K562 (cell line): ENCODE results near the gene CREB3L2. TPM values are rescaled to one million over a fixed set of nuclear protein-coding genes. Genes with fewer than 3 reads are reported as not detected.

Experiments
- BHLHE40 ChIP-seq: IDR thresholded peaks from 2 replicates; pipeline ENCODE4 v1.6.1; 2011; ENCODE audit warnings: low read length, improper control_type of control experiment
- E2F3 ChIP-seq: fragments of 250-450 bp; sonication (Bioruptor Pico); IDR thresholded peaks from 2 replicates; pipeline ENCODE4 v1.4.0; 2020; ENCODE audit warnings: mild to moderate bottlenecking
- GABPA ChIP-seq: fragments of 200-800 bp; sonication (Bioruptor generic); conservative IDR thresholded peaks from 2 replicates; pipeline ENCODE4 v1.6.1; 2016; ENCODE audit warnings: low read depth, missing genetic modification characterization, missing compliant biosample characterization
- GMEB1 ChIP-seq: fragments of 250-450 bp; sonication (Bioruptor Pico); IDR thresholded peaks from 2 replicates; pipeline ENCODE4 v1.4.0; 2020; ENCODE audit warnings: mild to moderate bottlenecking
- IFI16 ChIP-seq: fragments of 250-450 bp; sonication (Bioruptor Pico); IDR thresholded peaks from 2 replicates; pipeline ENCODE4 v2.1.2; 2022; ENCODE audit warnings: mild to moderate bottlenecking, inconsistent platforms
- KDM4B ChIP-seq, 2 experiments: fragments of 450-650 bp in 1 of 2; sonication (generic) in 1 of 2; IDR thresholded peaks; 2 replicates each; pipeline ENCODE4 v1.6.1; 2016 to 2017; ENCODE audit warnings: borderline replicate concordance in 2 of 2, antibody characterized with exemption in 1 of 2, low read depth in 1 of 2, mild to moderate bottlenecking in 1 of 2
- MAFG ChIP-seq: fragments of 450-650 bp; conservative IDR thresholded peaks from 2 replicates; pipeline ENCODE4 v1.6.1; 2016; ENCODE audit warnings: missing genetic modification characterization, missing compliant biosample characterization
- NFE2 ChIP-seq: IDR thresholded peaks from 2 replicates; pipeline ENCODE4 v1.6.1; 2014; ENCODE audit warnings: antibody characterized with exemption, low read depth
- PKNOX1 ChIP-seq: fragments of 450-650 bp; IDR thresholded peaks from 2 replicates; pipeline ENCODE4 v1.6.1; 2016
- RCOR1 ChIP-seq, 2 experiments: IDR thresholded peaks; 2 replicates each; pipeline ENCODE4 v1.6.1; 2012; ENCODE audit warnings: low read depth in 2 of 2, low read length in 2 of 2, borderline replicate concordance in 1 of 2, improper control_type of control experiment in 1 of 2
- RNF2 ChIP-seq: sonication (generic); IDR thresholded peaks from 2 replicates; pipeline ENCODE4 v1.6.1; 2016
- STAG1 ChIP-seq: sonication (generic); formaldehyde crosslinking; IDR thresholded peaks from 2 replicates; pipeline ENCODE4 v1.5.0; 2020; ENCODE audit warnings: missing genetic modification reagents, borderline replicate concordance
- TCFL5 ChIP-seq: fragments of 250-450 bp; sonication (Bioruptor Pico); conservative IDR thresholded peaks from 2 replicates; pipeline ENCODE4 v1.6.1; 2021; ENCODE audit warnings: mild to moderate bottlenecking, moderate library complexity, matching md5 sums
- TEAD1 ChIP-seq, 2 experiments: fragments of 450-650 bp in 1 of 2; sonication (generic) in 1 of 2; formaldehyde crosslinking; IDR thresholded peaks; 2 replicates each; pipeline versions ENCODE4 v1.4.0 to v1.8.0; 2020 to 2022; ENCODE audit warnings: mild to moderate bottlenecking in 2 of 2, missing genetic modification reagents in 1 of 2
- THAP12 ChIP-seq: fragments of 250-450 bp; sonication (Bioruptor Pico); IDR thresholded peaks from 2 replicates; pipeline ENCODE4 v1.9.0; 2021; ENCODE audit warnings: mild to moderate bottlenecking, inconsistent platforms
- THRA ChIP-seq: fragments of 450-650 bp; IDR thresholded peaks from 2 replicates; pipeline ENCODE4 v1.6.1; 2017; ENCODE audit warnings: mild to moderate bottlenecking, moderate library complexity
- ZNF133 ChIP-seq: fragments of 250-450 bp; sonication (Bioruptor Pico); IDR thresholded peaks from 2 replicates; pipeline ENCODE4 v1.4.0; 2020; ENCODE audit warnings: mild to moderate bottlenecking
- ZNF282 ChIP-seq: sonication (generic); formaldehyde crosslinking; IDR thresholded peaks from 2 replicates; pipeline ENCODE4 v1.8.1; 2023; ENCODE audit warnings: missing genetic modification reagents
- ZNF551 ChIP-seq: fragments of 250-450 bp; sonication (Bioruptor Pico); IDR thresholded peaks from 2 replicates; pipeline ENCODE4 v1.5.0; 2021; ENCODE audit warnings: mild to moderate bottlenecking, moderate library complexity
- ZNF644 ChIP-seq: fragments of 200-800 bp; sonication (Bioruptor generic); IDR thresholded peaks from 2 replicates; pipeline ENCODE4 v1.6.1; 2016; ENCODE audit warnings: low read depth, missing genetic modification characterization, missing compliant biosample characterization
- ZZZ3 ChIP-seq: fragments of 450-650 bp; IDR thresholded peaks from 2 replicates; pipeline ENCODE4 v1.6.1; 2016; ENCODE audit warnings: antibody characterized with exemption, mild to moderate bottlenecking, moderate library complexity
- polyA plus RNA-seq, 8 experiments: library from polyadenylated mRNA; depleted of rRNA in 4 of 8; stranded (reverse) in 5 of 8; unstranded in 3 of 8; fragments of >200 nt; fragmentation: Nextera tagmentation in 2 of 8; fragmentation: Illumina TruSeq in 1 of 8; extraction: Ambion mirVana in 2 of 8; extraction: Trizol in 1 of 8; gene quantifications; 2 replicates each; pipeline versions ENCODE4 v1.2.1 to v1.2.3, GENCODE V29; 2011 to 2014; ENCODE audit warnings: inconsistent platforms in 1 of 8, missing spikeins in 1 of 8
- total RNA-seq, 7 experiments: library from RNA; depleted of rRNA in 6 of 7; stranded (reverse); fragments of >200 nt in 6 of 7; fragmentation: Illumina TruSeq in 2 of 7; extraction: Trizol in 2 of 7; gene quantifications; 2 replicates each; pipeline versions ENCODE4 v1.2.1 to v1.2.3, GENCODE V29; 2011 to 2021; ENCODE audit warnings: low replicate concordance in 1 of 7

CREB3L2 gene
- total and polyA plus RNA-seq, 9 of the 15 experiments (the other 6 are each of a cell fraction or from before 2014, with no cell fraction given), result 7.1 to 45.6 (median 15.8) TPM

- TF ChIP-seq PKNOX1 (peak; percentile 52; the same call in 1 of the 2 replicates), STAG1 (CRISPR knock-in tag) (no peak), TCFL5 (no peak), BHLHE40 (peak; percentile 48; the same call in 1 of the 2 replicates), IFI16 (CRISPR knock-in tag) (no peak), KDM4B (IDR thresholded peaks at IDR 0.05; ENCODE audit: borderline replicate concordance in 2 of 2, low read depth in 1 of 2) (peak in 1 of 2 experiments; percentile 68; a peak in 1 of 4 replicates), THAP12 (CRISPR knock-in tag) (0 out of 2 replicates have a peak, but pooled peaks have one; percentile 22), ZZZ3 (no peak), THRA (no peak), RCOR1 (IDR thresholded peaks at IDR 0.05; ENCODE audit: borderline replicate concordance in 1 of 2, low read depth in 2 of 2, low read length in 2 of 2) (peak; percentile 96 to 100), ZNF282 (CRISPR knock-in tag) (no peak), ZNF644 (peak; percentile 78), E2F3 (CRISPR knock-in tag) (no peak), GMEB1 (0 out of 2 replicates have a peak, but pooled peaks have one; percentile 9), TEAD1 (CRISPR knock-in tag; IDR thresholded peaks at IDR 0.05) (peak; percentile 33 to 87; a peak in 2 of 4 replicates), ZNF133 (CRISPR knock-in tag) (no peak), NFE2 (peak; percentile 60; the same call in 1 of the 2 replicates), ZNF551 (CRISPR knock-in tag) (no peak), RNF2 (peak; percentile 64; the same call in 1 of the 2 replicates), GABPA (tag) (0 out of 2 replicates have a peak, but pooled peaks have one; percentile 10), MAFG (tag) (peak; percentile 88)
These were observed 15.5 kb downstream of the CREB3L2 start (continued) for GRCh38 chr7:137986252-137987017.
